ENCODE measurements around the gene UNC79.
"Not testable (repeated sequence)": the region's sequence is repeated elsewhere in the genome, so short reads cannot be mapped to it uniquely, and the experiment has no call there.

UNC79 gene

DNA sequence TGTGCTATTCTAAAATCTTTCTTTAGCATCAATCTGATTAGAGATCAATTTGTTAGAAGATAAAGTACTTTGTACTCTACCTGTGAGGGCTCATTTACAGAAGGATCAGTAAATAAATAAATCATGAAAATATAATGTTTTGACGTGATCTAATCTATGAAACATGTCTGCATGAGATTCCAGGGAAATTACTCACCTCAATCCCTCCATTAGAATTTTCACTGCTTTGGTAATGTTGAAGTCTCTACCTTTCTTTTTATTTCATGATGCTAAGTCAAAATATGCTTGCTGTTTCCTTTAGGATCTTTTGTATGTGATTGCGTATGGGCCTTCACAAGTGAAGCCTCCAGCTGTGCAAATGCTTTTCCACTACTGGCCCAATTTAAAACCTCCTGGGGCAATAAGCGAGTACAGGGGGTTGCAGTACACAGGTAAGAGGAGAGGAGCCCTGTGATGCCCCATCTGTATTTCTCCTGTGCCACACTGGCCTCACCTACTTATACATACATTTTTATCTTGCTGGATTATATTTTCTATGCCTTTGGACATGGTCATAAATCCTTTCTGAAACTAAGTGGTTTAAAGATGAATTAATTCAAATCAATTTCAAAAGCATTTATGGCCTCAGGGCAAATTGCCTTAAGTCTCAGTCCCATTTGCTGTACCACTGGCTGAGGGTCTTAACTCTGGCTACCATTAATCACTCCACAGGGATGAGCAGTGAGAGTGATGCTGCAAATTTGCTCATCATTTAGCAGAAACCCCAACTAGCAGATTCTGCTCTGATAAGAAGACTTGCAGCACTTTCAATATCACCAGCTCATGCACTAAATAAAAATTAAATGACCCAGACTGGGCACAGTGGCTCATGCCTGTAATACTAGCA is 66.4 kb downstream of the UNC79 start:
- DNase-seq = no peak

- peak; percentile 82 to 89 for DNase-seq
Measured at GRCh38 chr14:93510056-93510455, 79.3 kb downstream of the UNC79 start.

GRCh38 chr14:93511001-93511400 is 80.3 kb downstream of the UNC79 start:
- peak; percentile 42 to 75 for DNase-seq

DNA sequence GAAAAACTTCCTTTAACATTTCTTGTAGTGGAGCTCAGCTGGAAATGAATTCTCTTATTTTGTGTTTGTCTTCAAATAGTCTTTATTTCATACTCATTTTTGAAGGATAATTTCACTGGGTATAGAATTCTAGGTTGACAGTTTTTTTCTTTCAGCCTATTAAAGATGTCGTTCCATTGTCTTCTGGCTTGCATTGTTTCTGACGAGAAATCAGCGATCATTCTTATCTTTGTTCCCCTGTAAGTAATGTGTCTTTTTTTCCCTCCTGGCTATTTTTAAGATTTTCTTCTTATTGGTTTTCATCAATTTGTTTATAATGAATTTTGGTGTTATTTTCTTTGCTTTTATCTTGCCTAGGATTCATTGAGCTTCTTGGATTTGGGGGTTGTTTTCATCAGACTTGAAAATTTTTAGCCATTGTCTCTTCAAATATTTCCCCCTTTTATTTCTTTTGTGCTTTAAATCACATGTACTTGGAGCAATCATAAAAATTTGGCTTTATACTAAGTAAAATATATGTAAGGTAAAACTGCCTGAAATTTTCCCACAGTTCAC is 89.4 kb downstream of the UNC79 start:
- DNase-seq = no peak

DNA sequence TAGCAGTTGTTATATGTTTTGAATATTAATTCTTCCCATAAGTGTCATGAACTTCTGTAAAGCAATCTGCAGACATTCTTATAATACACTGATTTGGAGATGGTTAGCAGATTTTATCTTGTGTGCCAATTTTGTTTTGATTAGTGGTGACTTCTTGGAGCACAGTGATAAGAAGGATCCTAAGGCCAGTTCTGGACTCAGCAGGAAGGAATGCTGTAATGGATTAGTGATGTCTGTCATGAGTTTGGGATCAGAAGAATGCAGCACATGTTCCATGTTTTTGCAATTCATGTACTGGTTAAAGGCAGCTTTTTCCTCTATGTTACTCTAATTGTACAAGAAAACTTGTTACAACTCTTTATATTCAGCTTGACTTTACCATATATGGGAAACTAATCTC is 91.5 kb downstream of the UNC79 start:
- no peak for DNase-seq

DNA sequence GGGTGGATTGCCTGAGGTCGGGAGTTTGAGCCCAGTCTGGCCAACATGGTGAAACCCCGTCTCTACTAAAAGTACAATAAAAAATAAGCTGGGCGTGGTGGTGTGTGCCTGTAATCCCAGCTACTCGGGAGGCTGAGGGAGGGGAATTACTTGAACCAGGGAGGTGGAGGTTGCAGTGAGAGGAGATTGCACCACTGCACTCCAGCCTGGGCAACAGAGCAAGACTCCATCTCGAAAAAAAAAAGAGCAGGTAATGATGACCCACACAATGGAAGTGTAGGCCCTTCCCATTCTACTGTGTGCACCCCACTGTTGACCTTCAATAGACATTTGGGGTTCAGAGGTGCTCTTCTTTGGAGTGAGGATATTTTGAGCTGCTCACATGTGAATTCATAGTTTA is 94.5 kb downstream of the UNC79 start:
- not testable (repeated sequence) for DNase-seq

- no peak for DNase-seq
Measured at GRCh38 chr14:93525696-93526451, 95.1 kb downstream of the UNC79 start.

- DNase-seq = peak; percentile 97 to 99
Measured at GRCh38 chr14:93527203-93527607, 96.5 kb downstream of the UNC79 start.

DNA sequence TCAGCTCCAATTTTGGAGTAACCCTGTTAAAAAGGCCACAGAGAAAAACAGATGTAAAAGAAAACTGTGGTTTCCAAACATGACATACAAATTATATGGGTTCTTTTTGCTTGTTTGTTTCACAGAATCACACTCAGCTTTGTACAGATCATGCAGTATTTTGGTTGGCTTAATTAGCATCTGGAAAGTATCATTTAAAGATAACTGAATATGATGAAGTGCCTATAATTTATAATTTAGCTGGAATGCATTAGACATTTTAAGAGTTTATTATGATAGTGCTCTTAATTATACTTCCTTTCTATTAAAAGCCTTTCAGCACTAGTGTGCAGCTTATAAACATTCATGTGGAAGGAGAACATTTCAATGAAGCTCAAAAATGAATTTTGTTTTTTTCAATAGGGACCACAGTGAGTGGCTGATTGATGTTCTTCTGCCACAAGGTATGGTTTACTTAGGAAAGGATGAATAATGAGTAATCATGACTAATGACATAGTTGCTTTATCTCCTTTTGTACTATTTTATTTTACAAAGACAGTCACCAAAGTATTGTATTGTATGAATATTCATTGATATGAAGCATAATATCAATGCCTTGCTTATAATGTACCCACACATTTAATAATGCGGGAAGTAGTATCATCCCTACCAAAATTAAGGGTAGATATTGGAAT is 98.3 kb downstream of the UNC79 start:
- no peak for DNase-seq

GRCh38 chr14:93531644-93532043 is 100.9 kb downstream of the UNC79 start:
- DNase-seq = no peak

DNA sequence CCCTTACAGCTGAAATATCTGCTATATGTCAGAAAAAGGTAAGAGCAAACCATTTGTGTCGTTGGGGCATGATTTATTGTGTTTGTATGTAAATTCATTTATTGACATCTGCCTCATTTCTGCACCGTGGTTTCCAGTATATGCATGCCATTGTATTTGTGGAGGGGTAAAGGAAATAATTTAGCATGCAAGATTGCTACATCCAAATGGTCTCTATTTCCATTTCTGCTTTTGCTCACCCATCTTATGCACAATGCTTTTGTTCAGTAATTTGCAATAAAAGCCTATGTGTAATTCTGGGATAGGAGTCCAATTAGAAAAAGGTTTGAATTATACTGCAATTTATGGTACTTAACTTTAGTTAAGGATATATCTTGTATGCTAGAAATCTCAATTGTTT is 101.8 kb downstream of the UNC79 start:
- peak; percentile 25 to 39 for DNase-seq

- no peak for DNase-seq
Measured at GRCh38 chr14:93533437-93533836, 102.7 kb downstream of the UNC79 start.

GRCh38 chr14:93533842-93534241 is 103.1 kb downstream of the UNC79 start:
- peak; percentile 72 to 88 for DNase-seq

DNA sequence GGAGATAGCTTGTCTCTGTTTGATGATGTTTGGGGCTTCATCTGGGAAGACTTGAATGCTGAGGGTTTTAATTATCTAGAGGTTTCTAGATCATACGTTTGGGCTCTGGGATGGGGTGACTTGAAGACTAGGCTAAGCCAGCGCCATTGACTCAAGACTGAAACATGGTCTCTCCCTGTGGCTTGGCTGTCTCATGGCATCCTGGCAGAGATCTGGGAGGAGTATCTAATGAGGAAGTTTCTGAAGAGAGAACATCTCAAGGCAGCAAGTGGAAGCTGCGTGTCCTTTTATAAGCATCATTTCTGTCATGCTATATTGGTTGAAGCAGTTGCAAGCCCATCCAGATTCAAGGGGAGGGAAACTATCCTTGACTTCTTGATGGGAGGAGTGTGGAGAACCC is 104.8 kb downstream of the UNC79 start:
- no peak for DNase-seq

DNA sequence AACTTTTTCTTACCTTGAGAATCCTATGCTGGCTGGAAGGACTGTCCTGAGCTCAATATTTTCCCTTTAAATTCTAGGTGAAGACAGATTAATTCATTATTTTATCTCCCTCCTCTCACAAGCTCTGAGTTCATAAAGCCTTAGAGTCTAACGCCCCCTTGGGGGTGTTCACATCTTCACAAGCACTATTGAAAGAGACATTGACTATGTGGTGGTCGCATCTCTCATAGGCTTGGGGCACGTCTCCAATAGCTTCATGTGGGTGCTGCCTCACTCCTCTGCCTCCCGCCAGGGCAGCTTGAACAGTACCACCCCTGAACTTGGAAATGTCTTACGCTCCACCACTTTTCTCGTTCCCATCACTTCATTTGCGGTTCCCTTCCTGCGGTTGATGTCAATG is 106.2 kb downstream of the UNC79 start:
- DNase-seq = peak in 1 of 2 donors; percentile 21

- no peak for DNase-seq
Measured at GRCh38 chr14:93537951-93538350, 107.2 kb downstream of the UNC79 start.

DNA sequence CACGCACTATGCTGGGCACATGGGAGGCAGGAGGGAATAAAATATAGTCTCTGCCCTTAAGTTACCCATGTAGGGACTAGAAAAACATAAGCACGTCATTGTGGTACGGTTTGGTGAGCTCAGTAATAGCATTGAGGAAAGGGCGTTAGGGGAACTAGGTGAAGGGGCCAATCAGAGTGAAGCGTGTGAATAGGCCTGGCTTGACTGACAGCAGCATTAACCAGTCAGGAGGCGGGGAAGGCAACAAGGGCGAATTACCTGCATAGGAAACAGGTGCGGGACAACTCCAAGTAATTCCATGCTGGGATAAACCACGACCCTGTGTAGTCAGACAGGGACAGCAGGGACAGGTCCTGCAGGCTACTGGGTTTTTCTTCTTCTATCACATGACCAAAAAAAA is 107.7 kb downstream of the UNC79 start:
- no peak for DNase-seq

- DNase-seq = no peak
Measured at GRCh38 chr14:93540235-93540634, 109.5 kb downstream of the UNC79 start.

GRCh38 chr14:93543766-93544165 is 113.0 kb downstream of the UNC79 start:
- DNase-seq = peak; percentile 29 to 48

- no peak for DNase-seq
Measured at GRCh38 chr14:93544212-93544611, 113.5 kb downstream of the UNC79 start.

GRCh38 chr14:93546642-93547041 is 115.9 kb downstream of the UNC79 start:
- no peak for DNase-seq

- DNase-seq = no peak
Measured at GRCh38 chr14:93548102-93548843, 117.5 kb downstream of the UNC79 start.
